B cell (primary cell): ENCODE results near the gene LGALS7. TPM values are rescaled to one million over a fixed set of nuclear protein-coding genes. Genes with fewer than 3 reads are reported as not detected.

ENCODE experiments used
- polyA plus RNA-seq: library from polyadenylated mRNA; depleted of rRNA; stranded (reverse); fragments of >200 nt; gene quantifications from 2 replicates; pipeline ENCODE4 v1.2.3, GENCODE V29; 2012
- small RNA-seq: library from RNA; depleted of rRNA; stranded (forward); fragments of <200 nt; gene quantifications from one replicate; pipeline ENCODE3, GENCODE V24; 2012; ENCODE audit warnings: low replicate concordance, low read depth; ENCODE audit not compliant: insufficient read length
- total RNA-seq, 2 donors: library from RNA; stranded (reverse); fragments of 120-200 nt in 1 of 2; gene quantifications; 1 replicate in 1 of 2; 2 replicates in 1 of 2; pipeline versions ENCODE4 v1.2.3 to v1.2.4, GENCODE V29; 2013 to 2022

The LGALS7 gene
- total and polyA plus RNA-seq, 2 donors (not counting 1 experiment from before 2014, with no cell fraction given) = not detected

Small RNAs within 50 kb of the gene (small RNA-seq; reads per million reads assigned to genes)
- not detected for gene RNU6-140P

Other genes starting within 250 kb of the LGALS7 start
- gene MAP4K1, start 155.6 kb downstream of the LGALS7 start, total RNA-seq = 397 and 415 TPM in 2 replicates
- gene MAP4K1, start 155.6 kb downstream of the LGALS7 start, polyA plus RNA-seq = 232 and 291 TPM in 2 replicates
- 284 and 295 TPM in 2 replicates for gene EIF3K, start 154.3 kb downstream of the LGALS7 start, total RNA-seq
- 773 and 841 TPM in 2 replicates for gene EIF3K, start 154.3 kb downstream of the LGALS7 start, polyA plus RNA-seq
- gene ACTN4, start 125.9 kb downstream of the LGALS7 start, total RNA-seq = 154 and 164 TPM in 2 replicates
- gene ACTN4, start 125.9 kb downstream of the LGALS7 start, polyA plus RNA-seq = 80.5 and 108 TPM in 2 replicates
- 28.6 TPM in 2 replicates for gene CAPN12, start 29.0 kb downstream of the LGALS7 start, total RNA-seq
- gene CAPN12, start 29.0 kb downstream of the LGALS7 start, polyA plus RNA-seq = 50.5 and 104 TPM in 2 replicates
- gene LGALS7B, start 15.7 kb upstream of the LGALS7 start, total RNA-seq = not detected in 2 replicates
- gene LGALS7B, start 15.7 kb upstream of the LGALS7 start, polyA plus RNA-seq = not detected in 2 replicates
- gene LGALS4, start 39.4 kb upstream of the LGALS7 start, total RNA-seq = 6.9 and 8.4 TPM in 2 replicates
- 5.2 and 5.4 TPM in 2 replicates for gene LGALS4, start 39.4 kb upstream of the LGALS7 start, polyA plus RNA-seq
- 133 and 151 TPM in 2 replicates for gene ECH1, start 58.3 kb upstream of the LGALS7 start, total RNA-seq
- gene ECH1, start 58.3 kb upstream of the LGALS7 start, polyA plus RNA-seq = 111 and 144 TPM in 2 replicates
- gene HNRNPL, start 76.5 kb upstream of the LGALS7 start, total RNA-seq = 397 and 418 TPM in 2 replicates
- 292 and 444 TPM in 2 replicates for gene HNRNPL, start 76.5 kb upstream of the LGALS7 start, polyA plus RNA-seq
- gene RINL, start 104.8 kb upstream of the LGALS7 start, total RNA-seq = 66.2 and 67.0 TPM in 2 replicates
- gene RINL, start 104.8 kb upstream of the LGALS7 start, polyA plus RNA-seq = 66.2 and 113 TPM in 2 replicates
- gene SIRT2, start 126.1 kb upstream of the LGALS7 start, total RNA-seq = 41.8 and 42.4 TPM in 2 replicates
- 57.1 and 65.9 TPM in 2 replicates for gene SIRT2, start 126.1 kb upstream of the LGALS7 start, polyA plus RNA-seq
- 30.3 and 31.5 TPM in 2 replicates for gene NFKBIB, start 126.5 kb upstream of the LGALS7 start, total RNA-seq
- 54.4 and 117 TPM in 2 replicates for gene NFKBIB, start 126.5 kb upstream of the LGALS7 start, polyA plus RNA-seq
- 0.39 and 1.4 TPM in 2 replicates for gene CCER2, start 138.7 kb upstream of the LGALS7 start, total RNA-seq
- gene CCER2, start 138.7 kb upstream of the LGALS7 start, polyA plus RNA-seq = 2.2 and 3.2 TPM in 2 replicates
- 32.0 and 38.1 TPM in 2 replicates for gene SARS2, start 157.2 kb upstream of the LGALS7 start, total RNA-seq
- gene SARS2, start 157.2 kb upstream of the LGALS7 start, polyA plus RNA-seq = 61.3 and 65.9 TPM in 2 replicates
- gene MRPS12, start 157.4 kb upstream of the LGALS7 start, total RNA-seq = 27.0 and 29.2 TPM in 2 replicates
- gene MRPS12, start 157.4 kb upstream of the LGALS7 start, polyA plus RNA-seq = 21.2 and 30.3 TPM in 2 replicates
- gene FBXO17, start 202.2 kb upstream of the LGALS7 start, total RNA-seq = not detected in 2 replicates
- not detected in 2 replicates for gene FBXO17, start 202.2 kb upstream of the LGALS7 start, polyA plus RNA-seq